Activated naive CD8-positive, alpha-beta T cell (primary cell): ENCODE results near the gene SLIT1.
"Not testable (repeated sequence)": the region's sequence is repeated elsewhere in the genome, so short reads cannot be mapped to it uniquely, and the experiment has no call there.

Experiments used
- H3K27ac Mint-ChIP-seq: one replicate; pipeline ENCODE4 v1.8.0; 2021; ENCODE audit warnings: mixed read lengths
- H3K27me3 Mint-ChIP-seq: one replicate; pipeline ENCODE4 v1.8.0; 2021; ENCODE audit warnings: mixed read lengths
- H3K36me3 Mint-ChIP-seq: one replicate; pipeline ENCODE4 v1.8.0; 2021; ENCODE audit warnings: mixed read lengths
- H3K4me1 Mint-ChIP-seq: one replicate; pipeline ENCODE4 v1.8.0; 2021; ENCODE audit warnings: low read depth, mixed read lengths
- H3K4me3 Mint-ChIP-seq: one replicate; pipeline ENCODE4 v1.8.0; 2021; ENCODE audit warnings: mild to moderate bottlenecking, mixed read lengths
- H3K9me3 Mint-ChIP-seq: one replicate; pipeline ENCODE4 v1.8.0; 2021; ENCODE audit warnings: low read depth, mixed read lengths

Gene SLIT1

DNA sequence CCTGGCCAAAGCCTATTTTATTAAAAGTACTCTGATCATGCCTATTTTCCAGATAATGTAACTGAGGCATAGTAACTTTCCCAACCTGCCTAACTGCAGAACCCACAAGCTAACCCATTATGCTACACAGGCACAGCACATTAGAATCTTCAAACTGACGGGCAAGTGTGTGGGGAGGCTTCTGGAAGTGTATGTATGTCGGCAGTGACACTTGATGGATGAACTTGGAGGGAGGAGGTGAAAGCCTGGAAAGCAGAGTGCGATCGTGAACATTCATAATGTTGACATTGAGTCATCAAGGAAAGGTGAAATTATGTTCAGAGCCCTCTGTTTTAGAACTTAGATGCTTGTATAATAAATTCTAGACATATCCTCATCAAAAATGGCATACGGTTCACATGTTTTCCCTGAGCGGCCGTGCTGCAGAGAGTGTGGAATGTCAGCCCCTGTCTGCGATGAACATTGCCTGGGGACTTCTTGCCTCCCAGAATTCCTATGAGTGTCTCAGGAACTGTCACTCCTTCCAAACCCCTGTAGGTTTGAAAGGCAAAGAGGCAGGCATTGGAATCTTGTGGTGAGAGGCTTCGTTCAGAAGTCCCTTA, 102.4 kb downstream of the SLIT1 start:
- no peaks in the 10 kb centered on the region for H3K9me3 Mint-ChIP-seq
- H3K4me1 Mint-ChIP-seq = no peaks in the 10 kb centered on the region
- H3K27ac Mint-ChIP-seq = no peak overlapping the region
- no peak overlapping the region for H3K4me3 Mint-ChIP-seq
- H3K36me3 Mint-ChIP-seq = no peaks in the 10 kb centered on the region
- peaks cover 18% of the 10 kb centered on the region for H3K27me3 Mint-ChIP-seq

DNA sequence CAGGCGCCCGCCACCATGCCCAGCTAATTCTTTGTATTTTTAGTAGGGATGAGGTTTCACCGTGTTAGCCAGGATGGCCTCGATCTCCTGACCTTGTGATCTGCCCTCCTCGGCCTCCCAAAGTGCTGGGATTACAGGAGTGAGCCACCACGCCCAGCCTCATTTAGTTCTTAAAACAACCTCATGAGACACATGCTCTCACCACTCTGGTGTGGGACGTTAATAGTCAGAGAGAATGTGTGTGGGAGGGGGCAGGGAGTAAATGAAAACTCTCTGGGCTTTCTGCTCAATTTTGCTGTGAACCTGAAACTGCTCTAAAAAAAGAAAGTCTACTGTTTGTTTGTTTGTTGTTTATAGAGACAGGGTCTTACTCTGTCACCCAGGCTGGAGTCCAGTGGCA, 103.2 kb downstream of the SLIT1 start:
- H3K27me3 Mint-ChIP-seq = peaks cover 18% of the 10 kb centered on the region
- H3K36me3 Mint-ChIP-seq = not testable (repeated sequence)

DNA sequence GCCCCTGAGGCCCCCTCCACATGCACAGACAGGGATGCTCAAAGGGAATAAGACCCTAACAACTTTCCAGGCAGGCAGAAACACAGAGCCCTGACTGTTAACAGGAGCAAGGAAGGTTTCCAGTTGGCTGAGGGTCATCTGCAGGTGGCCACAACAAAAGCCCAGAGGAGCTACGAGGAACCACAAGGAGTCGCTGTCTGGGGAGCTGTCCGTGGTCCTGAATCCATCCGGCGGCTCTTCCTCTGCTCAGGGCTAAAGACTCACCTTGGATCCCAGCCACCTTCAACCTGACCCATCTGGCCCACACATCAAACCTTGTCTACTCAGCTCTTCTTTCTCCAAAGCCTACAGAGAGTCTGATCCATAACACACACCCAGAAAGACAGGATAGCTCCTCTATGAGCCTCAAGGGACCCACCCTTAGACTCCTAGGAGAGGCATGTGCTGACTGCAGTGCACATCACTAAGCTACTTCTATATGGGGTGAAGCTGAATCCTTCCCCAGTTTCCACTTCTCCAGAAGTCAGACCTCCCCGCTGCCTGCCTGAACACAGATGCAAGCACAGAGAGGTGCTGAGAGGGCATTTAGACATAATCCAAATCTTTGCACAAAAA, 104.0 kb downstream of the SLIT1 start:
- Mint-ChIP-seq H3K27me3 (peaks cover 16% of the 10 kb centered on the region), H3K4me1 (no peaks in the 10 kb centered on the region), H3K36me3 (no peaks in the 10 kb centered on the region), H3K4me3 (no peak overlapping the region), H3K27ac (no peak overlapping the region), H3K9me3 (no peaks in the 10 kb centered on the region)

More for the DNA sequence above, 103.2 kb downstream of the SLIT1 start:
- H3K9me3 Mint-ChIP-seq, H3K4me3 Mint-ChIP-seq, H3K4me1 Mint-ChIP-seq, H3K27ac Mint-ChIP-seq: not testable (repeated sequence)

DNA sequence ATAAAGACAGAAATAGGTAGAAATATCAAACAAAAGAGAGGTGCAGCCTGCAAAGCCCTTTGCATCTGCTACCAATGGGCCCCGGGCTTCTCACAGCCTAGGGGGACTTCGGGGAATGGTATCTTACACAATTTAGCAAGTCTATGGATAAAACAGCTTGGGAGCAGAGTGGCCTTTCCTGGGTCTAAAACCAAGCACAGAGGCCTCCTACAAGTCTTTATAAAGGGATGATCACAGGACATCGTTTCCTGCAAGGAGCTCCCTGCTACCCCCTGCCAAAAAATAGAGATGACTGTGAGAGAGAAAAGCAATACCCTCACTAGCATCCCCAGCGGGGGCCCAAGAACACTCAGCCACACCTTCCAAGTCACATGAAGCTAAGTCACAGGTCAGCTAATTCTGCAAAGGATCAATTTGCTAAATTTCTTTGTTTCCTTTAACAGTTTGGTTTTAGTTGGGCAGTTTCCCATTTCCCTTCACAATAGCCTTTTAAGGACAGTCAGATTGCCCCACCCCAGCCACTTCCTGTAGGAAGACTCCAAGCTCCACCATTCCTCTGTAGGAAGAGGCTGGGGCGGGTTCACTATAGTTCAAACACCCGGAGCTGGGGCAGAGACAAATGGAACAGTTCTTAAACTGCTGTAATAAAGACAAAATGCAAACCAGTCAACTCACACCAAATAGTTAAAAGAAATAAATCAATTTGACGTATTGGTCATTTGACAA, 105.5 kb downstream of the SLIT1 start:
- no peak overlapping the region for H3K4me3 Mint-ChIP-seq
- peaks cover 12% of the 10 kb centered on the region for H3K27me3 Mint-ChIP-seq
- H3K36me3 Mint-ChIP-seq = no peaks in the 10 kb centered on the region
- H3K27ac Mint-ChIP-seq = no peak overlapping the region
- H3K9me3 Mint-ChIP-seq = no peaks in the 10 kb centered on the region
- H3K4me1 Mint-ChIP-seq = no peaks in the 10 kb centered on the region

DNA sequence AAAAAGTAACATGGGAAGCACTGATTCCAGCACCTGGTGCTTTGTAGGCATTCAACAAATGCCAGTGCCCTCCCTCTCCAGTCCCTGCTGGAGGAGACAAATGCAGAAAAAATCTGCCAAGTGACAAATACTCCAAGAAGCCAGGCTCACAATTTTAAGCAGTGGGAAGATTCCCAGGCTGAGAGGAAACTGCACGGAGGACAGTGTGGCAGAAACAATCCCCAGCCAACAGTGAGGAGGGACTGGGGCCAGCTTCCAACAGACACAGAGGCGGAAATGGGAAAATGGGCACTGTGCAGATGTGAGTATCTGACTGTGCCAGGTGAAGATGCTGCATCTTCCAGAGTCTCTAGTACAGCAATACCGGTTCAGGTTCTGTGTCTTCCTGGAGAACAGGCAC, 106.3 kb downstream of the SLIT1 start:
- Mint-ChIP-seq H3K27ac (no peak overlapping the region), H3K27me3 (peaks cover 12% of the 10 kb centered on the region), H3K36me3 (no peaks in the 10 kb centered on the region), H3K4me1 (no peaks in the 10 kb centered on the region), H3K4me3 (no peak overlapping the region), H3K9me3 (no peaks in the 10 kb centered on the region)

DNA sequence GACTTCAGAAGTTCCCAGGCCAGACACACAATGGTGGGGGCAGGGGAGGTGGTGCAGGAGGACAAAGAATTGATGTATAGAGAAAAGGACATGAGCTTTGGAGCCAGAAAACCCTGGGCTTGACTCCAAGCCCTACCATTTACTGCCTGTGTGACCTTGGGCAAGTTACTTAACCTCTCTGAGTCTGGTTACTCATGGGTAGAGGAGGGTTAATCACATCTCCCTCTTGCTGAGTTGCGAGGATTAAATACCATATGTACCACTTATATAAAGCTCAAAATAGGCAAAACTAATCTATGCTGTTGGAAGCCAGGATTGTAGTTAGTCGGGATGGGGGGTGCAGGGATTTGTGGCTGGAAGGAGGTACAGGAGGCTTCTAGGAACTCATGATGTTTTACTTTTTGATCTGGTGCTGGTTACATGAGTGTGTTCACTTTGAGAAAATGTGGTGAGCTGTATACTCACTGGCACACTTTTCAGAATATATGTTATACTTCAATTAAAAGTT, 106.8 kb downstream of the SLIT1 start:
- Mint-ChIP-seq H3K27ac (no peak overlapping the region), H3K27me3 (peaks cover 14% of the 10 kb centered on the region), H3K4me3 (no peak overlapping the region), H3K9me3 (no peaks in the 10 kb centered on the region), H3K36me3 (no peaks in the 10 kb centered on the region), H3K4me1 (no peaks in the 10 kb centered on the region)

DNA sequence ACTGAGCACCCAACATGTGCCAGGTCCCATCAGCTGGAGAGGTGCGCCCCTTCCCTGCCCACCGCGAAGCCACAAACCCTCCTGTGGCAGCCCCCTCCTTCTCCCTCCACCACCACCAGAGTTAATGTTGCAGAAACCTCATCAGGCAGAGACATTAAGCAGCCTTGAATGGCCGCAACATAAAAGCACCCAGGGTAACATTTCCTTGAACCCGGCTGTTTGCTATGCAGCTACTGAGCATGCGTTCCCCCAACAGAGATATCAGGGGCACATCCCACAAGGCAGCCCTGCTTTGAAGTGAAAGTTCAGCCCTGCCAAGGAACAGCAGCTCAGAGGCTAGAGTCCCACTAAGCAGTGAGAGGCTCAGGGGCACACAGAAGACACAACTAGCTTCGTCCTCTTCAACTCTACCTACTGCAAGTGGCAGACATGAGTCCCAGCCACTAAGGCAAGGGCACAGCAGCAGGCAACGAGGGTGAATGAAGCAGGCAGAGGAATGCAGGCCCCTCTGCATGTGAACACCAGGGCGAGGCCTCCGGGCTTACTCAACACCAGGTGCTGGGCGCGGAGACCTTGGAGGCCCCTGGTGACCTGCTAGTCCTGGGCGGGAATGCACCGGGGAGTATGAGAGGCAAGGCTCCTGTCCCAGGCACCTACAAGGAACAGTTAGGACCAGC, 107.4 kb downstream of the SLIT1 start:
- no peaks in the 10 kb centered on the region for H3K4me1 Mint-ChIP-seq
- H3K27me3 Mint-ChIP-seq = peaks cover 17% of the 10 kb centered on the region
- H3K9me3 Mint-ChIP-seq = no peaks in the 10 kb centered on the region
- H3K4me3 Mint-ChIP-seq = no peak overlapping the region
- H3K36me3 Mint-ChIP-seq = no peaks in the 10 kb centered on the region
- H3K27ac Mint-ChIP-seq = no peak overlapping the region

DNA sequence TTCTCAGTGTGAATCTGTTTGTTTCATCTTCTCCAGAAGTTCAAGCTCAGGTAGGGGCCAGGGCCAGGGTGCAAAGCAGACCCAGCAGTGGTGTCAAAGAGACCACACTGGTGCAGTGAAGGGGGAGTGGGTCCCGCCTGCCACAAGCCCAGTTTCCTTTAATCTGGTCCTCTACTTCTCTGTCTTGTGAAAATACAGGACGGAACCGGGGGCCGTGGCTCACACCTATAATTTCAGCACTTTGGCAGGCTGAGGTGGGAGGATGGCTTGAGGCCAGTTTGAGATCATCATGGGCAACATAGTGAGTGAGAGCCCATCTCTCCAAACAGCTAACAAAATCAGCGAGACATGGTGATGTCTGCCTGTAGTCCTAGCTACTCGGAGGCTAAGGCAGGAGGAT, 109.0 kb downstream of the SLIT1 start:
- H3K36me3 Mint-ChIP-seq = no peaks in the 10 kb centered on the region
- H3K4me1 Mint-ChIP-seq = no peaks in the 10 kb centered on the region

DNA sequence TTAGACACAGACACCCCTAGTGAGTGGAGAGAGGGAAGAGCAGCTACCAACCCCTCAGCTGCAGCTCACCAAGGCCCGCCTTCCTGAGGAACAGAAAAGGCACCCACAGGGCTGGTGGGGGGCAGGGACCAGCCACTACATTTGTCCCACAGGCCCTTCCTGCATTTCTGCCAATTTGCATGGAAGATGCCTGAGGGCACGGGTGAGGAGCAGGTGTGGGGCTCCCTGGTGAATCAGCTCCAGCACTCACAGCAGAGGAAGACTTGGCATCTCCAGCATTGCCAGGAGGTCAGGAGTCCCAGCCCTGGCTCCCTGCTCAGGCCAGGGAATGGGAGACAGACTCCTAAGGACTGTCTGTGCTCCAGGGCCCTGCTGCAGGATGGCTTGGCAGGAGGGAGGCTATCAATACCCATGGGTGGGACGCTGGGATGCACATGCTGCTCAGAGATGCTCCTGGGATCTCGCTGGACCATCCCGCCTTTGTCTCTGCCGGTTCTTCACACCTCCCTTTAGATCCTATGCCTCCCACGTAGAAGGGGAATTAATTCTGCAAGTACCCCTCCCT, 109.7 kb downstream of the SLIT1 start:
- H3K4me3 Mint-ChIP-seq = no peak overlapping the region
- H3K27ac Mint-ChIP-seq = no peak overlapping the region
- H3K36me3 Mint-ChIP-seq = no peaks in the 10 kb centered on the region
- H3K27me3 Mint-ChIP-seq = peaks cover 20% of the 10 kb centered on the region
- no peaks in the 10 kb centered on the region for H3K9me3 Mint-ChIP-seq
- H3K4me1 Mint-ChIP-seq = no peaks in the 10 kb centered on the region

More for the DNA sequence above, 109.0 kb downstream of the SLIT1 start:
- H3K4me3 Mint-ChIP-seq = no peak overlapping the region
- H3K27me3 Mint-ChIP-seq = peaks cover 18% of the 10 kb centered on the region
- H3K27ac Mint-ChIP-seq = no peak overlapping the region
- H3K9me3 Mint-ChIP-seq = no peaks in the 10 kb centered on the region

DNA sequence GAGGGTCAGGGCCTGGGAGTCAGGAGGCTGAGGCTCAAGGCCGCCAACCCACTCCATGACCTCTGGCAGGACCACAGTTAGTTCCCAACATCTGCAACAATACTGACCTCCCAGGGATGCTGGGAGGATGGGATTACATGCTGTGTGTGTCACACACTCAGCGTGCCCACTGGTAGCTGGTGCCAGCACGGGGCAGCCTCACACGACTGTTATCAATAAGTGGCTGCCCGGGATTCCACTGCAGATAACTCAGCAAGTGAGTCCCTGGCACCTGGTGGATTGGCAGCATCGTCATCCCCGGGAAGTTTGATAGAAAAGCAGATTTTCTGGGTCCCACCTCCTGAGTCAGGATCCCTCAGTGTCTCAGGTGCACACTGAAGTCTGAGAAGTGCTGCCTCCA, 110.3 kb downstream of the SLIT1 start:
- no peaks in the 10 kb centered on the region for H3K9me3 Mint-ChIP-seq
- H3K27me3 Mint-ChIP-seq = peaks cover 21% of the 10 kb centered on the region
- H3K4me3 Mint-ChIP-seq = no peak overlapping the region
- no peaks in the 10 kb centered on the region for H3K36me3 Mint-ChIP-seq
- no peaks in the 10 kb centered on the region for H3K4me1 Mint-ChIP-seq
- no peak overlapping the region for H3K27ac Mint-ChIP-seq

DNA sequence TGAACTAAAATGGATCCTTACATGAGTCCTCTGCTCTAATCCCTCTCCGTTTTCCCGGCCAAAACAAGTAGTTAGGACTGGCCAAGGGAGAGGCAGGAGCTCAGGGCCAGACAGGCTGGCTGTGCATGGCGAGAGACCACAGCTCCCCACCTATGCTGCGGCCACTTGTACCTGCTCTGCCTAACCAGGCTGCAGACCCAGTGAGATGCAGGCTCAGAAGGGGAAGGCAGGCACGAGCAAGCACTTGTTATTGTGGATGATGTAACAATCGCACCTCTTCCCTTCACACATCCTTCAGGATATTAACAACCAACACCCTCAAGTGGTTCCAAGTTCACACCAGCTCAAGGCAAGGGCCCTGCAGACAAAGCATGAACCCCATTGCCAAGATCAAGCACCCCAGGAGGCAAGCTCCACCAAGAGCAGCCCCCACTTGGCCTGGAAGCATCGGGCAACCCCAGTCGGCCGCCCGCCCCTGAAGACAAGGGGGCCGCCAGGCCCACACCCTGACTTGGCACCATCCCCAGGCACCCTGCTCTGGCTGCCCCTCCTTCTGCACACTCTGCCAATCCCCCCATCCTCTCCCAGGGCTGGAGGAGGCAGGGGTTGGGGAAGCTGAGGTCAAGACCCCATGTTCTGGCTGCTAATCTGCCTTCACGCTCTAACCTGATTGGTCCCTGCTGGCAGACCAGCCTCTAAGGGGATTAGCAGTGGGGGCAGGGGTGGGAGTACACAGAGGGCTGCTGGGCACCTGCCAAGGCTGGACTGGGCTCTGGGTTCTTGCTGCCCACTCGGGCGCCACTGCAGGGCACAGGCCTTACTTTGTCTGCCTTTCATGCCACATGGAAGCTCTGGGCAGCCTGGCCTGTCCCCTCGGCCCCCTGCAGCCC, 111.3 kb downstream of the SLIT1 start:
- no peak overlapping the region for H3K27ac Mint-ChIP-seq
- peaks cover 18% of the 10 kb centered on the region for H3K27me3 Mint-ChIP-seq

DNA sequence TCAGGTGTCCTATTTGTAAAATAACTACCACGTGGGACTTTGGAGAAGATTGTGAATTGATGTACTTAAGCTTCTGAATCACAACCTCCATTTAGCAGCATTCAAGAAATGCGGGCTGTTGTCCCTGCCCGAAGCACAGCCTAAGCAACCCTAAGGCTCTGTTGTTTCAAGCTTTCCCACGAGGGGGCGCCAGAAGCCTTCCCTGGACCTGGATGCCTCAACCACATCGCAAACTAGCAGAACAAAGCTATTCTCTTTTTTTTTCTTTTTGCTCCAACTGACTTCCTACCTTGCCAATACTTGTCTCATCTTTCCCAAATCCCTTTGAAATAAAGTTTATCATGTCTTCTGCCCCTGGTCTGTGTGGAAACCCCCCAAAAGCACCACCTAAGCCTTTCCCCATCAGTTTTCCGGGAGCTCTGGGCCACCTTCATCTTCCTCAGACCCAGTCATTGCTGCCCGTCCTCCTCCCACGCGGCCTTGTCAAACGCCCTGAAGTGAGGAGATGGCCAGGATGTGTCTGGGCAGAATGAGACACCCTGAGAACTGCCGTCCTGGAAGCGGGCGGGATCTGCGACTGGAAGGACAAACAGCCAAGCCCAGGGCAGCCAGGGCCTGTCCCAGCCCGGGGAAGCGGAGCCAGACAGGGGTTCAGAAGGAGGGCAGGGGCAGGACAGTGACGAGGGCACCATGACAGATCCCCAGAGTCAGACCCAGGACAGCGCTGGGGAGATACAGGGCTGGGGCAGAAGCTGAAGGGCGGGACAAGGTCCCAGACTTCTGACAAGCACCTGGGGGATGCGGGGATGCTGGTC, 112.7 kb downstream of the SLIT1 start:
- no peaks in the 10 kb centered on the region for H3K36me3 Mint-ChIP-seq
- H3K4me3 Mint-ChIP-seq = no peak overlapping the region
- H3K27me3 Mint-ChIP-seq = peaks cover 13% of the 10 kb centered on the region
- H3K4me1 Mint-ChIP-seq = peaks cover 7% of the 10 kb centered on the region
- no peaks in the 10 kb centered on the region for H3K9me3 Mint-ChIP-seq
- no peak overlapping the region for H3K27ac Mint-ChIP-seq

More for the DNA sequence above, 111.3 kb downstream of the SLIT1 start:
- no peaks in the 10 kb centered on the region for H3K9me3 Mint-ChIP-seq
- peaks cover 4% of the 10 kb centered on the region for H3K4me1 Mint-ChIP-seq
- no peaks in the 10 kb centered on the region for H3K36me3 Mint-ChIP-seq
- H3K4me3 Mint-ChIP-seq = no peak overlapping the region

DNA sequence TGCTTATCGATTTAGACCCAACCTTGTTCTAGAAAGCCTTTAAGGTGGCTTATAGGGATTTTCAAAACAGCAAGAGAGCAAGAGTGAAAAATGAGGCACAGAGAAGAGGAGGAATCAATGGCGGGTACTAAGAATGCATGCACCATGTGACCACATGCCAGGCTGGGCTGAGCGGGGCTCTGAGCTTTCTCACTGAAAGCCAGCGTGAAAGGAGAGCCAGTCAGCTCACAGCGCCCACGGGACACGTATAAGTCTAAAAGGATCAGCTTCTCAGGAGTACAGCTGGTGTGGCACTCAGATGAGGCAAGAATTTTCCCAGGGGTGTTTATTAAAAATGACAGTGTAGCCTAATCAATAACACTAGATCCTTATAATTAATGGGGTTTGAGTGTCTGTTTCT, 114.3 kb downstream of the SLIT1 start:
- no peak overlapping the region for H3K4me3 Mint-ChIP-seq
- no peaks in the 10 kb centered on the region for H3K36me3 Mint-ChIP-seq
- H3K9me3 Mint-ChIP-seq = no peaks in the 10 kb centered on the region
- H3K27me3 Mint-ChIP-seq = peaks cover 13% of the 10 kb centered on the region
- peaks cover 7% of the 10 kb centered on the region for H3K4me1 Mint-ChIP-seq
- H3K27ac Mint-ChIP-seq = no peak overlapping the region
